C4-2B (cell line): ENCODE results near the gene FGD5.

ENCODE experiments used
- H3K27ac ChIP-seq: fragments of 450-650 bp; 2 replicates; pipeline ENCODE4 v1.5.1; 2017
- ZFX ChIP-seq: fragments of 450-650 bp; IDR thresholded peaks from 2 replicates; pipeline ENCODE4 v1.6.1; 2017
- TF ChIP-seq, protein P1 (sequence below): fragments of 450-650 bp; conservative IDR thresholded peaks from 2 replicates; pipeline ENCODE4 v1.5.1; 2017; ENCODE audit warnings: mild to moderate bottlenecking

FGD5 gene

DNA sequence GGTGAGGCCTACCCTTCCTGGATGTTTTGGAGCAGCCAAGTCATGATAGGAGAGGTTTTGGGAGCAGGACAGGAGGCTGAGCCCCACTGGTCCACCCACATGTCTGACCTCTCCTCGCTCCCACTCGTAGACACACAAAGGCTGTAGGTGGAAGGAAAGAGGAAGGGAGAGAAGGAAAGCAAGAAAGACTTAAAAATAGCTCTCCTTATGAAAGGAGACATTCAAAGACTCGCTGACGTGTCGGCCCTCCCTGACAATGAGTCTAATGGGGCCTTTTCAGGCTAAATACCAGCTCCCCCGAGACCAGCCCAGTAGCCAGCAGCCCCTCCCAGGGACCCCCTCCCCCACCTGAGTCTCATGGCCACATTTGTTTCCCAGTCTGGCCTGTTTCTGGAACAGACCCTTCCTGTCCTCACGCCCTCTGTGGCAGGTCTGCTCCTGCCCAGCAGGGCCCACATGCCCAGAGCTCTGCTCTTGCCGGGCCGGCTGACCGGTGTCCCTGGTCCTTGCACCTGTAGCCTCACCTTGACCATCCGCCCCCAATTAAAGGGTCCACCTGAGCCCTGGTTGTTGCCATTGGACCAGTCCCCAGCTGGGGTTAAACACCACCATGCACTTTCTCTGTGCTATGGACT is 49.3 kb downstream of the FGD5 start:
- no peak overlapping the region for H3K27ac ChIP-seq
- TF ChIP-seq, protein P1, sequence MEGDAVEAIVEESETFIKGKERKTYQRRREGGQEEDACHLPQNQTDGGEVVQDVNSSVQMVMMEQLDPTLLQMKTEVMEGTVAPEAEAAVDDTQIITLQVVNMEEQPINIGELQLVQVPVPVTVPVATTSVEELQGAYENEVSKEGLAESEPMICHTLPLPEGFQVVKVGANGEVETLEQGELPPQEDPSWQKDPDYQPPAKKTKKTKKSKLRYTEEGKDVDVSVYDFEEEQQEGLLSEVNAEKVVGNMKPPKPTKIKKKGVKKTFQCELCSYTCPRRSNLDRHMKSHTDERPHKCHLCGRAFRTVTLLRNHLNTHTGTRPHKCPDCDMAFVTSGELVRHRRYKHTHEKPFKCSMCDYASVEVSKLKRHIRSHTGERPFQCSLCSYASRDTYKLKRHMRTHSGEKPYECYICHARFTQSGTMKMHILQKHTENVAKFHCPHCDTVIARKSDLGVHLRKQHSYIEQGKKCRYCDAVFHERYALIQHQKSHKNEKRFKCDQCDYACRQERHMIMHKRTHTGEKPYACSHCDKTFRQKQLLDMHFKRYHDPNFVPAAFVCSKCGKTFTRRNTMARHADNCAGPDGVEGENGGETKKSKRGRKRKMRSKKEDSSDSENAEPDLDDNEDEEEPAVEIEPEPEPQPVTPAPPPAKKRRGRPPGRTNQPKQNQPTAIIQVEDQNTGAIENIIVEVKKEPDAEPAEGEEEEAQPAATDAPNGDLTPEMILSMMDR: no peak
- no peak for TF ChIP-seq ZFX

DNA sequence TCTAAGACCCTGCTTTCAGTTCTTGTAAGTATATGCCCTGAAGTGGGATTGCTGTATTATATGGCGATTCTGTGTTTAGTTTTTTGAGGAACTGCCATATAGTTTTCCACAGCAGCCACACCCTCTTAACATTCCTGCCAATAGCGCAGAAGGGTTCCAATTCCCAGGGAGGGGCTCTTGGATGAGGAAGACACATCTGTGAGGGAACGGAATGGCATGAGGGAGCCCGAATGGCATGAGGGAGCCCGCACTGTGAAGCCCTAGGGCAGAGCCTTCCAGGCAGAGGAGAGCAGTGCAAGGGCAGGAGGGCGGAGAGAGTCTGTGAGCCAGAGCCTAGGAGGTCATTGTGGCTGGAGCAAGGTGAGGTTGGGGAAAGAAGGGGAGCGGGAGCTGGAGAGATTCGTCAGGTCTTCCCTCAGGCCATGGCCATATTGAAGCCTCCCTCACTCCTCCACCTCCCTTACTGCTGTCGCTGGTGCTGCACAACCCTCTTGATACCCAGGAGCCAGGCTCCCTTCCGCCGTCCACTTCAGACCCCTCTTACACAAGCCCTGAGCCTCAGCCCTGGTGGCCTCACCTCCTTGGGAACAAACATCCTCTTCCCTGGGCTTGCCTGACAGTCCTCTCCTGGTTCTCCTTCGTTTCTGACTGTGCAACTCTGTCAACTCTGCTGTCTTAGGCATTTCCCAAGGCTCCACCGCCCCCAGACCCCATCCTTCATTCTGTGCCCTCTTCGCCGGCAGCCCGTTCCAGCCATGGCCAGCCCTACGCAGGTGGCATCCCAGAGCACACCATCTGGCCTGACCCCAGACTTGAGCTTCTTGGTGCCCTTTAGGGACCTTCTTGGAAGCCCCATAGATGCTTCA is 51.4 kb downstream of the FGD5 start:
- no peak for TF ChIP-seq ZFX
- TF ChIP-seq, protein P1: no peak
- H3K27ac ChIP-seq: no peak overlapping the region

DNA sequence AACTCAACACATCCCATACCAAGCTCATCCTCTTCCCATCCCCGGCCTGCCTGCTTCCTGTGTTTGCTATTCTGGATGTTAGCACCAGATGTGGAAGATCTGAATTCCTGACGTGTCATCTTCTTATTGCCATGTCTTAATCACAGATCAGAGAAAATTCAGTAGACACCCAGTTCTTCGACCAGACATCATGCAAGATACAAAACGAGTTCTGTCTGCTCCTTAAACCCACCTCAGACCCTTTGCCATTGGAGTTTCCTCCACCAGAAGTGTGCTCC is 52.0 kb downstream of the FGD5 start:
- no peak overlapping the region for H3K27ac ChIP-seq
- TF ChIP-seq, protein P1: no peak
- TF ChIP-seq ZFX: no peak

DNA sequence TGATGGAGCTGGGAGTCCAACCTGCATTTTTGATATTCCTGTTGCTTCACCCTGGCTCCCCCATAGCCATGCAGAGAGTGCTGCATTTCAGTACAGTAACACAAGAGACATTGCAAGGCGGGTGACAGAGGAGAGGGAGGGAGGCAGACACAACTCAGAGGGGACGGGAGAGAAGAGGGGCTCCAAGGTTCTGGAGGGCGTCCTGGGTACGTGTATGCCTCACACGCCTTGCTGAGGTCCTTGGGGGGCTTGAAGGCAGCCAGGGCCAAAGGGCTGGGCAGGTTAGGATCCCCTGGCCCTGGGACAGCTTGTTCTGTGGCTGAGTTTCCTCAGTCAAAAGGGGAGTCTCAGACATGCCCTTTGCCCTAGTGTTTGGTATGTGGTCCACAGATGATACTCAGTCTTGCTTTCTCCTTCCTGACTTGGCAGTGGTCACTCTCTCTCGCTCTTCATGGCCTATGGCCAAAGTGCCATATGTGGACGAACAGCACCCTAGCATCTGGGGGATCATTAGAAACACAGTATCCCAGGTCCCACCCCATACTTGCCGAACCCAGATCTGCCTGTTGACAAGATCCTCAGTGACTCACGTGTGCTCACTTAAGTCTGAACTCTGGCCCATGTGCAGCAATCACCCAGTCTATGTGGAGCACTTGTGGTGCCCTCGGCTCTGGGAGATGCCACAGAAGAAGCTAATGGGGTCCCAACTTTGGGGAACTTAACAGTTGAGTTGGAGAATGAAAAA is 52.9 kb downstream of the FGD5 start:
- TF ChIP-seq ZFX: no peak
- no peak overlapping the region for H3K27ac ChIP-seq

DNA sequence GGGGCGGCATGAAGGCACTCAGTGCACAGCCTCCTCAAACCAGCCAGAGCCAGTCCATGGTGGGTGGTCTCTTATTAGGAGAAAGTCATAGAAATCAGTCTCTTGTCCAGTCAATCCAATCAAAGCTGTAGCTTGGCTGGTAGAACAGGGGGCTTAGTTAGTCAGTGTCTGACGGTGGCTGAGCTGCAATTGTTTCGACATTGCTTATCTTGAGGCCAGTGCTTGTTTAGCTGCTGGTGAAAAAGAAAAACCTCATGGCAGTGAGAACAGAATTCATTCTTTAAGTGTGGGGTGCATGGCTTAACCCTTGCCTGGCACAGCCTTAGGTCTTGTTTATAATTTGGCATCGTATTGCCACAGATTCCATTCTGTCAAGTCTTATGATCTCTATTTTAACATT is 53.9 kb downstream of the FGD5 start:
- no peak overlapping the region for H3K27ac ChIP-seq
- TF ChIP-seq, protein P1: no peak

DNA sequence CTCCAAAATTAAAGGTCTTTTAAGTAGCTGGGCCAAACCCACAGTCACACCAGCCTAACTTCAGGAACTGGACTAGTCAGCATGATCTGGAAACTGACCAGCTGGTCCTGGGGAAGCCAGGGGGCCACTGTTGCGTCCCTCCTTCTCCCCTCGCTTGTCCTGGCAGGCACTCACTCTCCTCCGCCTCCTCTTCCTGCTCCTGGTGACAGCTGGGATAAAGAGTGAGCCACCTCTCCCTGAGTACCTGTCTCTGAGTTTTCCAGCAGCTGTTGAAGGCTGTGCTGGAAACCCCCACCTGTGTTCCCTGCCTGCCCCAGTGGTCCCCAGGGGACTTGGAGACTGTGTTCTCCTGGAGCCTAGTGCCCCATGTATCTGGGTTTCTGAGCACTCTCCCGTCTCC is 56.0 kb downstream of the FGD5 start:
- H3K27ac ChIP-seq: no peak overlapping the region
- TF ChIP-seq, protein P1: no peak
- TF ChIP-seq ZFX: no peak

DNA sequence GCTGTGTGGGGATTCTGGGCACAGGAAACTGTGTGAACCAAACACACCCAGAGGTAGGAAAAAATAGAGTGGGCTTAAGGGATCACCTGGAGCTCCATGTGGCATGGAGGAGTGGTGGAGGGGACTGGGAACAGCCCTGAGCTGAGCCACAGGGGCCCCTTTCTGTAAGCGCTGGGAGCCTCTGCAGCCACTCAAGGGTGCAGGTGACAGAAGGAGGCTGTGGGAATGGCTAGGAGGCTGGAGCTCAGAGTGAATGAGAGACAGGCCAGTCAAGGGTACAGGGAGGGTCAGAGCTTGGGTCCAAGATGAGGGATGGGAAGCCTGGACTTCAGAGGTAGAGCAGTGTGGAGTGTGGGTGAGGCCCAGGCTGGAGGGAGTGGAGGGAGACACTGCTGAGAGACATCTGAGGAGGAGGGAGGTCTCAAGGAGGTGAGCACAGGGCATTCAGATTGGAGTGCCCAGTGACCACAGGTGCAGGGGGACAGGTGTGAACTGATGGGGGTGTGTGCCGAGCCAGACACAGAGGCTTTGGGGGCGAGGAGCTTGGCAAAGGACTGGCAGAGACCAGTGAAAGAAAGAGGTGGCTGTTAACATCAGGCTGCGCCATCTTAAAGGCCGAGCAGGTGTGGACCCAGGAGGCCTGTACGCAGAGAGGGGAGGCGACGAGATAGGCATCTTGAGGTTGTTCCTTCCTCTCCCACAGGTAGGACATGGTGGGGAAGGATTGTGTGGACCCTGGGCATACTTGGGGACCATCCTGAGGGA is 56.8 kb downstream of the FGD5 start:
- TF ChIP-seq, protein P1: no peak
- TF ChIP-seq ZFX: no peak
- no peak overlapping the region for H3K27ac ChIP-seq
